Neutrophil (primary cell): ENCODE data around the gene ABCB11.

Experiments used
- H3K27ac ChIP-seq: fragments of 200-600 bp; sonication (generic); 2 replicates; pipeline ENCODE4 v1.5.1; 2016; ENCODE audit warnings: mild to moderate bottlenecking, moderate library complexity
- H3K27me3 ChIP-seq: fragments of 200-600 bp; sonication (generic); 2 replicates; pipeline ENCODE4 v1.6.0; 2016; ENCODE audit warnings: mild to moderate bottlenecking
- H3K36me3 ChIP-seq: fragments of 200-600 bp; sonication (generic); 2 replicates; pipeline ENCODE4 v1.5.1; 2017
- H3K4me1 ChIP-seq, 2 experiments: fragments of 200-600 bp in 1 of 2; sonication (generic) in 1 of 2; 1 replicate in 1 of 2; 2 replicates in 1 of 2; pipeline versions ENCODE4 v1.5.1 to v1.6.1; 2013 to 2016; ENCODE audit warnings: low read depth in 1 of 2, low read length in 1 of 2, mild to moderate bottlenecking in 1 of 2, moderate library complexity in 1 of 2; ENCODE audit not compliant: control insufficient read depth in 1 of 2, insufficient read depth in 1 of 2
- H3K4me3 ChIP-seq, 2 experiments: fragments of 200-600 bp in 1 of 2; sonication (generic) in 1 of 2; 1 replicate in 1 of 2; 2 replicates in 1 of 2; pipeline ENCODE4 v1.5.1; 2013 to 2016; ENCODE audit warnings: low read depth in 1 of 2, low read length in 1 of 2, mild to moderate bottlenecking in 1 of 2, moderate library complexity in 1 of 2
- H3K9me3 ChIP-seq: fragments of 200-600 bp; sonication (generic); 2 replicates; pipeline ENCODE4 v1.5.1; 2016
- CTCF ChIP-seq: fragments of 200-600 bp; sonication (generic); IDR thresholded peaks from 2 replicates; pipeline ENCODE4 v1.5.1; 2016; ENCODE audit warnings: antibody characterized with exemption

Gene ABCB11

GRCh38 chr2:168992591-168993349, 38.4 kb downstream of the ABCB11 start:
- H3K4me1 ChIP-seq: peaks cover 18 to 20% of the 10 kb centered on the region in 2 experiments
- no peaks in the 10 kb centered on the region for H3K9me3 ChIP-seq
- H3K36me3 ChIP-seq: no peaks in the 10 kb centered on the region
- H3K27ac ChIP-seq: peak overlapping the region; percentile 39
- TF ChIP-seq CTCF: no peak
- H3K27me3 ChIP-seq: no peaks in the 10 kb centered on the region
- peak overlapping the region in 1 of 2 experiments; percentile 35 for H3K4me3 ChIP-seq

GRCh38 chr2:168992026-168992425, 39.1 kb downstream of the ABCB11 start:
- no peak for TF ChIP-seq CTCF
- no peaks in the 10 kb centered on the region for H3K9me3 ChIP-seq
- no peaks in the 10 kb centered on the region for H3K36me3 ChIP-seq
- no peaks in the 10 kb centered on the region for H3K27me3 ChIP-seq
- H3K4me1 ChIP-seq: peaks cover 18 to 20% of the 10 kb centered on the region in 2 experiments
- H3K27ac ChIP-seq: no peak overlapping the region
- H3K4me3 ChIP-seq: no peak overlapping the region

- no peak for TF ChIP-seq CTCF
- Histone ChIP-seq H3K9me3 (no peaks in the 10 kb centered on the region), H3K27me3 (no peaks in the 10 kb centered on the region), H3K27ac (no peak overlapping the region), H3K4me1 (peaks cover 18 to 19% of the 10 kb centered on the region in 2 experiments), H3K36me3 (no peaks in the 10 kb centered on the region), H3K4me3 (no peak overlapping the region)
Measured at GRCh38 chr2:168988755-168989154, 42.4 kb downstream of the ABCB11 start.

GRCh38 chr2:168986398-168986943, 44.7 kb downstream of the ABCB11 start:
- no peak overlapping the region for H3K4me3 ChIP-seq
- H3K27me3 ChIP-seq: no peaks in the 10 kb centered on the region
- H3K36me3 ChIP-seq: no peaks in the 10 kb centered on the region
- no peak overlapping the region for H3K27ac ChIP-seq
- H3K4me1 ChIP-seq: no peaks in the 10 kb centered on the region
- TF ChIP-seq CTCF: no peak
- no peaks in the 10 kb centered on the region for H3K9me3 ChIP-seq

- H3K9me3 ChIP-seq: no peaks in the 10 kb centered on the region
- TF ChIP-seq CTCF: no peak
- H3K27ac ChIP-seq: no peak overlapping the region
- no peaks in the 10 kb centered on the region for H3K36me3 ChIP-seq
- peaks cover 17 to 18% of the 10 kb centered on the region in 2 experiments for H3K4me1 ChIP-seq
- no peak overlapping the region for H3K4me3 ChIP-seq
- H3K27me3 ChIP-seq: no peaks in the 10 kb centered on the region
Measured at GRCh38 chr2:168981651-168982050, 49.5 kb downstream of the ABCB11 start.
